WTC11 (cell line): ENCODE results near the gene DCLK2. TPM values are rescaled to one million over a fixed set of nuclear protein-coding genes. Genes with fewer than 3 reads are reported as not detected.

Experiments
- ATAC-seq: fragments of 200-7000 bp; cut with Tn5 transposase; 2 replicates; pipeline ENCODE4 v1.10.0; 2021; ENCODE audit warnings: mild to moderate bottlenecking, moderate library complexity
- CTCF ChIA-PET: fragments of 300-600 bp; sonication (Branson Sonifier 250); formaldehyde crosslinking; loops from one replicate; lab custom pipeline; 2021; ENCODE audit warnings: antibody characterized with exemption; lab: Charles Lee
- POLR2A ChIA-PET: fragments of 350-600 bp; sonication (Branson Sonifier 250); formaldehyde crosslinking; loops from one replicate; lab custom pipeline; 2021; ENCODE audit warnings: antibody characterized with exemption; lab: Charles Lee
- DNase-seq: peaks from one replicate; pipeline ENCODE4 v3.0.0; 2021; ENCODE audit warnings: low spot score
- H3K27ac Mint-ChIP-seq: 2 replicates; pipeline ENCODE4 v1.8.0; 2021; ENCODE audit warnings: mixed read lengths
- H3K27me3 Mint-ChIP-seq: 2 replicates; pipeline ENCODE4 v1.8.0; 2021; ENCODE audit warnings: low read depth, mild to moderate bottlenecking, moderate library complexity, mixed read lengths
- H3K36me3 Mint-ChIP-seq: 2 replicates; pipeline ENCODE4 v1.8.0; 2021; ENCODE audit warnings: mixed read lengths
- H3K4me1 Mint-ChIP-seq: 2 replicates; pipeline ENCODE4 v1.8.0; 2022; ENCODE audit warnings: mixed read lengths
- H3K4me3 Mint-ChIP-seq: 2 replicates; pipeline ENCODE4 v1.8.0; 2021; ENCODE audit warnings: mild to moderate bottlenecking, moderate library complexity, mixed read lengths
- H3K9me3 Mint-ChIP-seq: 2 replicates; pipeline ENCODE4 v1.8.0; 2021; ENCODE audit warnings: mixed read lengths
- ARID4B ChIP-seq: sonication (generic); formaldehyde crosslinking; IDR thresholded peaks from 2 replicates; pipeline ENCODE4 v1.8.0; 2023; ENCODE audit warnings: missing genetic modification reagents, mild to moderate bottlenecking, borderline replicate concordance
- ATF2 ChIP-seq: sonication (generic); formaldehyde crosslinking; IDR thresholded peaks from 2 replicates; pipeline ENCODE4 v1.8.1; 2022; ENCODE audit warnings: low read depth, missing genetic modification reagents, borderline replicate concordance
- ATF3 ChIP-seq: sonication (generic); formaldehyde crosslinking; conservative IDR thresholded peaks from 2 replicates; pipeline ENCODE4 v1.8.1; 2022; ENCODE audit warnings: mild to moderate bottlenecking, missing genetic modification reagents
- E2F5 ChIP-seq: sonication (generic); formaldehyde crosslinking; IDR thresholded peaks from 2 replicates; pipeline ENCODE4 v1.8.1; 2022; ENCODE audit warnings: mild to moderate bottlenecking, moderate library complexity, missing genetic modification reagents
- ESRRA ChIP-seq: sonication (generic); formaldehyde crosslinking; IDR thresholded peaks from 2 replicates; pipeline ENCODE4 v1.8.1; 2022; ENCODE audit warnings: mild to moderate bottlenecking, missing genetic modification reagents, borderline replicate concordance
- FOXJ3 ChIP-seq: sonication (generic); formaldehyde crosslinking; IDR thresholded peaks from 2 replicates; pipeline ENCODE4 v1.9.0; 2021; ENCODE audit warnings: missing genetic modification reagents, mild to moderate bottlenecking, borderline replicate concordance
- GABPB1 ChIP-seq: sonication (generic); formaldehyde crosslinking; IDR thresholded peaks from 2 replicates; pipeline ENCODE4 v1.8.1; 2023; ENCODE audit warnings: mild to moderate bottlenecking, missing genetic modification reagents
- GRHL2 ChIP-seq: fragments of 250-450 bp; sonication (Bioruptor Pico); IDR thresholded peaks from 2 replicates; pipeline ENCODE4 v1.8.0; 2022; ENCODE audit warnings: mild to moderate bottlenecking, moderate library complexity; ENCODE audit not compliant: insufficient replicate concordance, severe bottlenecking
- MXD4 ChIP-seq: fragments of 250-450 bp; sonication (Bioruptor Pico); IDR thresholded peaks from 2 replicates; pipeline ENCODE4 v1.8.0; 2021; ENCODE audit warnings: mild to moderate bottlenecking, moderate library complexity, borderline replicate concordance
- NFATC4 ChIP-seq: fragments of 250-450 bp; sonication (Bioruptor Pico); IDR thresholded peaks from 2 replicates; pipeline ENCODE4 v1.9.0; 2021; ENCODE audit warnings: mild to moderate bottlenecking
- NFE2L1 ChIP-seq: sonication (generic); formaldehyde crosslinking; IDR thresholded peaks from 2 replicates; pipeline ENCODE4 v1.8.1; 2023; ENCODE audit warnings: missing genetic modification reagents
- NR3C1 ChIP-seq: sonication (generic); formaldehyde crosslinking; conservative IDR thresholded peaks from 2 replicates; pipeline ENCODE4 v1.8.1; 2023; ENCODE audit warnings: low read depth, mild to moderate bottlenecking, missing genetic modification reagents
- STAT6 ChIP-seq: sonication (generic); formaldehyde crosslinking; conservative IDR thresholded peaks from 2 replicates; pipeline ENCODE4 v1.8.1; 2023; ENCODE audit warnings: mild to moderate bottlenecking, low read depth, missing genetic modification reagents, moderate library complexity
- TCF7 ChIP-seq: sonication (generic); formaldehyde crosslinking; IDR thresholded peaks from 2 replicates; pipeline ENCODE4 v1.8.0; 2022; ENCODE audit warnings: mild to moderate bottlenecking, low read depth, missing genetic modification reagents, moderate library complexity
- ZMAT4 ChIP-seq: fragments of 250-450 bp; sonication (Bioruptor Pico); IDR thresholded peaks from 2 replicates; pipeline ENCODE4 v1.9.0; 2021; ENCODE audit warnings: mild to moderate bottlenecking
- ZNF121 ChIP-seq: sonication (generic); formaldehyde crosslinking; IDR thresholded peaks from 2 replicates; pipeline ENCODE4 v1.8.0; 2023; ENCODE audit warnings: missing genetic modification reagents
- ZNF219 ChIP-seq: sonication (generic); formaldehyde crosslinking; IDR thresholded peaks from 2 replicates; pipeline ENCODE4 v1.8.0; 2023; ENCODE audit warnings: missing genetic modification reagents, mild to moderate bottlenecking, borderline replicate concordance
- ZNF232 ChIP-seq: sonication (generic); formaldehyde crosslinking; IDR thresholded peaks from 2 replicates; pipeline ENCODE4 v1.8.0; 2022; ENCODE audit warnings: mild to moderate bottlenecking, missing genetic modification reagents
- ZNF396 ChIP-seq: fragments of 250-450 bp; sonication (Bioruptor Pico); IDR thresholded peaks from 2 replicates; pipeline ENCODE4 v1.8.0; 2021; ENCODE audit warnings: mild to moderate bottlenecking, moderate library complexity, borderline replicate concordance
- ZNF423 ChIP-seq: fragments of 250-450 bp; sonication (Bioruptor Pico); IDR thresholded peaks from 2 replicates; pipeline ENCODE4 v2.1.2; 2022; ENCODE audit warnings: mild to moderate bottlenecking, moderate library complexity
- ZNF532 ChIP-seq: fragments of 250-450 bp; sonication (Bioruptor Pico); IDR thresholded peaks from 2 replicates; pipeline ENCODE4 v1.9.0; 2021; ENCODE audit warnings: mild to moderate bottlenecking, borderline replicate concordance
- total RNA-seq: library from RNA; stranded (reverse); gene quantifications from 3 replicates; pipeline ENCODE4 v1.2.3, GENCODE V29; 2021

The DCLK2 gene
- total RNA-seq, 1 experiment from 2014 or later, result 0.17 TPM

GRCh38 chr4:150139297-150139865 lies 61.1 kb downstream of the DCLK2 start (continued):
- TF ChIP-seq ZNF219 (CRISPR knock-in tag) (no peak), GRHL2 (CRISPR knock-in tag) (no peak), ZMAT4 (no peak), ZNF232 (no peak), ZNF532 (no peak)

GRCh38 chr4:150140774-150141400 lies 62.6 kb downstream of the DCLK2 start:
- DNase-seq, result no peak
- H3K4me1 Mint-ChIP-seq, result peaks cover 1% of the 10 kb centered on the region
- CTCF ChIA-PET, result interaction anchor here (1.6 kb wide), 1 partner anchor 18 kb away, joined by 3 read pairs; no protein-coding TSS in a partner anchor
- no peak for TF ChIP-seq ESRRA (CRISPR knock-in tag)
- TF ChIP-seq NFE2L1 (CRISPR knock-in tag), result no peak
- TF ChIP-seq STAT6, result no peak
- TF ChIP-seq NR3C1 (CRISPR knock-in tag), result no peak
- TF ChIP-seq FOXJ3 (CRISPR knock-in tag), result no peak
- no peak for TF ChIP-seq MXD4
- no peak for TF ChIP-seq NFATC4 (CRISPR knock-in tag)
- no peak for TF ChIP-seq E2F5 (CRISPR knock-in tag)
- no peak for TF ChIP-seq ZNF396
- TF ChIP-seq ARID4B, result no peak
- no peak for TF ChIP-seq ATF2
- TF ChIP-seq ZNF423 (CRISPR knock-in tag), result no peak
- no peak for TF ChIP-seq ATF3 (CRISPR knock-in tag)
- TF ChIP-seq GABPB1, result no peak
- TF ChIP-seq TCF7, result no peak
- TF ChIP-seq ZNF121 (CRISPR knock-in tag), result no peak

More at GRCh38 chr4:150140774-150141400, 62.6 kb downstream of the DCLK2 start:
- H3K4me3 Mint-ChIP-seq, result no peak overlapping the region
- POLR2A ChIA-PET, result no interaction called here
- no peak for ATAC-seq
- H3K9me3 Mint-ChIP-seq, result peaks cover 17% of the 10 kb centered on the region
- peaks cover 9% of the 10 kb centered on the region for H3K36me3 Mint-ChIP-seq
- no peak overlapping the region for H3K27ac Mint-ChIP-seq
- H3K27me3 Mint-ChIP-seq, result no peaks in the 10 kb centered on the region
